ENCODE results near the gene PADI4.

The PADI4 gene

DNA sequence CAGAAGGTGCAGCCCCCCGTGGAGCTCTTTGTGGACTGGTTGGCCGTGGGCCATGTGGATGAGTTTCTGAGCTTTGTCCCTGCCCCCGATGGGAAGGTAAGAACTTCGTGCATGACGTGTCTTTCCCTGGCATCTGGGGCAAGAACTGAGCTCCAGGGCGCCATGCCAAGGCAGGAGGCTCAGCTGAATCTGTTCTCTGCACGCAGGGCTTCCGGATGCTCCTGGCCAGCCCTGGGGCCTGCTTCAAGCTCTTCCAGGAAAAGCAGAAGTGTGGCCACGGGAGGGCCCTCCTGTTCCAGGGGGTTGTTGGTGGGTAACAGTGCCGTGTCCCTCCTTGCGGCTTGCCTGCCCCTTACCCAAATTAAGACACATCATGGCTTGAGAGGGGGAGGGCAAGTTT lies 31.4 kb upstream of the PADI4 start:
- no peak for TF ChIP-seq CTCF (IDR thresholded peaks at IDR 0.05)

DNA sequence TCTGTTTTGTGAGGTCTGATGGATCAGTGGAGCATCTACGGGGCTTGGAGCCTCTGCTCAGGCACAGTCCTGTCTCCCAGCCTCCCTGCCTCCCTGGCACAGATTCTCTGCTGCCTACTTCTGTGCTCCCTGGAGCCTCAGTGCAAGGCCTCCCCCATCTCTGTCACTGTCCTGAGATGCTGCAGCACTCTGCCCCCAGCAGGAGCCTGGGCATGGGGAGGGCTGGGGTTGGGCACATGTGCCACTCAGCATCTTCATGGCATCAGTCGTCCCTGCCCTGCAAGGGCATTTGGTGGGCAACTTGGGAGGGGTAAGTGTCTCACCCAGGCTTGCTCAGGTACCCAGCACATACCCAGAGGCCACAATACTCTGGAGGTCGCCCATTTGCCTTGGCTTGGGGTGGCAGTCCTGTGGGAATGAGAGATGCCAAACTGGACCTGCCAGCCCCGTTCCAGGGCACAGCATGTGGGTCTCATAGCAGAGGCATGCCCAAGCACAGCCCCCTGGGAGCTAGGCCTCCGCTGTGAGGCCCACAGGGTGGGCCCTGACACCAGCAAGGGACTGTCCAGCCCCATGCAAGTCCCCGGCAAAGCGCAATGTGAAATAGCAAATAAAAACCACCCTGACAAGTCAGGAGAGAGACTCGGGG lies 30.4 kb upstream of the PADI4 start:
- no peak for TF ChIP-seq CTCF (IDR thresholded peaks at IDR 0.05)

DNA sequence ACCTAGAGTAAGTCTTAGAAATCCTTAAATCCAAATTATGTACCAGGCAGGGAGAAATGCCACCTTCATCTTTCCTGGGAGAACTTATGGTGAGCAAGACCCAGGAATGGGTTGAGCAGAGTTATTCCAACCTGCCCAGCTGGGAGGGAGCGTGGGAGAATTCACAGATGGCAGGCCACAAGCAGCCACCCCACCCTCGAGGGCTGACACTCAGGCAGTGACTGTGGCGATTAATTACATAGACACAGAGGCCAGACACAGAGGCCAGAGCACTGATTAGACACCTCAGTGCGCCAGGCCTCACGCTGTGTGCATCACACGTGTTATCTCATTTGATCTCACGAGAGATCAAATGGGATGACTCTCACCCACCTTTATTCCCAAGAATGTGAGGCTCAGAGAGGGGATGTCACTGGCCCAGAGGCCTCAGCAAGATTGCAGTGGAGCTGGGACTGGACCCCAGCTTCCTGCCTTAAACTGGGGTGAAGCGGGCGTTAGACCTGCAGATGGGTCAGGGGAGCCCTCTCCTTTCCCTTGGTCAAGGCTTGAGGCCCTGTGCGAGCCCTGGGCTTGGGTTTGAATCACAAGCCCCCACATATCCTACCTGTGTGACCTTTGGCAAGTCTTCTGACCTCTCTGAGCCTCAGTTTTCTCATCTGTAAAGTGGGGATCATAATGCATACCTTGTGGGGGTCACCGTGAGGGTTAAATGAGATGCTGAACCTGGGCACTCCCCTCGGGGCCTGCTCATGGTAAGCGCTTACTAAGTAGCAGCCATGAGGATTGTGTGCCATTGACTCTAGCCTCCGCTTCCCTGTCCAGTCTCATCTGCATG lies 28.8 kb upstream of the PADI4 start:
- TF ChIP-seq CTCF (IDR thresholded peaks at IDR 0.05): no peak

DNA sequence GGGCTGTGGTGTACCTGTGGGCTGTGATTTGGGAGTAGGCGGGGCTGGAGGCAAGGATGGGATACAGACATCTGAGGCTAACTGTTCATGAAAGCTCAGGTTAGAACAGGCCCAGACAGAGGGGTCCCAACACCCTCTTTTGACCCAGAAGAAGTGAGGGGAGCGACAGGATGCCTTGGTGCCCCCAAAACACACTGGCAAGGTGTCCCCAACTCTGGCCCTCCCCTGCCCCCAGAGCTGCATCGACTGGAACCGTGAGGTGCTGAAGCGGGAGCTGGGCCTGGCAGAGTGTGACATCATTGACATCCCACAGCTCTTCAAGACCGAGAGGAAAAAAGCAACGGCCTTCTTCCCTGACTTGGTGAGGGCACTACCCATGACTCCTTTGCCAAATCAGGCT lies 27.6 kb upstream of the PADI4 start:
- no peak for TF ChIP-seq CTCF (IDR thresholded peaks at IDR 0.05)

GRCh38 chr1:17280894-17281293 lies 27.1 kb upstream of the PADI4 start:
- no peak for TF ChIP-seq CTCF (IDR thresholded peaks at IDR 0.05)

DNA sequence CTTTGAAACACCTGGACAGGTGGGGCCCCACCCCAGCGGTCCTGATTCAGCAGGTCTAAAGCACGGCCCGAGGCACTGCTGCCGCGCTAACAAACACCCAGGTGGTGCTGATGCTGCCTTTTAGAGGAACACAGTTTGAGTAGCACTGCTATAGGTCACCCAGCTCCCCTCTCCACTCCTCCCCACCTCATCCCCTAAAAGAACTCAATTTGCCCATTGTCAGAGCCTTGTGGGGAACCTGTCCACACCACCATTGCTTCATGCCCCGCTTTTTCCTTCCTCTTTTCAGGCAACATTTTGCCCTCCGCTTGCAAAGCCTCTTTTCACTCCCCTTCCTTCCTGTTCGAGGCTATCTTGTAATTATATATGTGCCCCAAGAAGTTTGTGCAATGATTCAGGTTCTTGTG lies 26.2 kb upstream of the PADI4 start:
- TF ChIP-seq CTCF (IDR thresholded peaks at IDR 0.05): no peak

DNA sequence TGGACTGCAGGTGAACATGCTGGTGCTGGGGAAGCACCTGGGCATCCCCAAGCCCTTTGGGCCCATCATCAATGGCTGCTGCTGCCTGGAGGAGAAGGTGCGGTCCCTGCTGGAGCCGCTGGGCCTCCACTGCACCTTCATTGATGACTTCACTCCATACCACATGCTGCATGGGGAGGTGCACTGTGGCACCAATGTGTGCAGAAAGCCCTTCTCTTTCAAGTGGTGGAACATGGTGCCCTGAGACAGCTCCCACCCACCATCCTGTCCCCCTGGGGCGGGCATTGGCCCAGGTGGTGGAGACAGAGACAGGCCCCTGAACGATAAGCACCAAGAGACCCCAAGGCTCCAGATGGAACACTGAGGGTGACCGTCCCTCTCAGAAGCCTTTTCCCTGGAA lies 25.2 kb upstream of the PADI4 start:
- TF ChIP-seq CTCF (IDR thresholded peaks at IDR 0.05): no peak
